Neuron (in vitro differentiated cells): ENCODE measurements around the gene ZNF532.

Experiments used
- H2AFZ ChIP-seq: one replicate; pipeline ENCODE4 v1.6.1; 2013; ENCODE audit warnings: low read depth, mild to moderate bottlenecking, inconsistent platforms, low read length, moderate library complexity
- H3K27me3 ChIP-seq: one replicate; pipeline ENCODE4 v1.6.1; 2013; ENCODE audit warnings: low read length; ENCODE audit not compliant: insufficient read depth
- H3K36me3 ChIP-seq: one replicate; pipeline ENCODE4 v1.6.1; 2013; ENCODE audit warnings: low read length; ENCODE audit not compliant: insufficient read depth
- H3K4me1 ChIP-seq: one replicate; pipeline ENCODE4 v1.6.1; 2013; ENCODE audit warnings: low read length; ENCODE audit not compliant: insufficient read depth
- H3K4me3 ChIP-seq: 2 replicates; pipeline ENCODE4 v1.5.1; 2013; ENCODE audit warnings: mild to moderate bottlenecking, low read length, moderate library complexity
- H3K9me3 ChIP-seq: one replicate; pipeline ENCODE4 v1.6.1; 2013; ENCODE audit warnings: low read length

The ZNF532 gene

GRCh38 chr18:58993260-58993659 is 128.6 kb downstream of the ZNF532 start:
- Histone ChIP-seq H2AFZ (no peak overlapping the region), H3K36me3 (no peaks in the 10 kb centered on the region), H3K27me3 (no peaks in the 10 kb centered on the region), H3K9me3 (no peaks in the 10 kb centered on the region), H3K4me3 (no peak overlapping the region), H3K4me1 (peaks cover 4% of the 10 kb centered on the region)

GRCh38 chr18:58995663-58996062 is 131.0 kb downstream of the ZNF532 start:
- no peak overlapping the region for H2AFZ ChIP-seq
- H3K4me3 ChIP-seq, result no peak overlapping the region
- peaks cover 5% of the 10 kb centered on the region for H3K4me1 ChIP-seq

DNA sequence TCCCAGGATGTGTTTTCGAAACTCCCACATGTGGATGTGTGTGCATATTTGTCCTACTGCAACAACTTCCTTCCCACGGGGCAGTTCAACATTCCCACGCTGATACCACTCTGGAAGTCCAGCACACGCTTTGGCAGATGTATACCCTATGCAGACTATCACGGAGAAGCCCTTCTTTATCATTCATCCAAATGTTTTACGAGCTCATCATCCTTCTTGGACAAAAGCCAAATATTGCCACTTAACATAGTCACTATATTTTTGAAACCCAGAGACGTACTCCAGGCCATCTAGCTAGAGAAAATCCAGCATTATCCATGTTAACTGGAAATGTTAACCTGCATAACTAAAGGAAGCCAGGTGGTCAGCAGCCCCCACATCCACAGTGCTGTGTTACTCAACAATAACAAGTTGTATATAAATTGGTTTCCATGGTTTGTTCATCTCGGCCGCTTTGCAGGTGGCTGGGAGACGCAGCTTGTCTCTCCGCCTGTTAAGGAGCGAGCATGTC is 131.5 kb downstream of the ZNF532 start:
- H3K27me3 ChIP-seq, result no peaks in the 10 kb centered on the region
- H3K4me1 ChIP-seq, result peaks cover 6% of the 10 kb centered on the region
- H3K36me3 ChIP-seq, result no peaks in the 10 kb centered on the region
- H3K4me3 ChIP-seq, result no peak overlapping the region
- H2AFZ ChIP-seq, result no peak overlapping the region
- H3K9me3 ChIP-seq, result no peaks in the 10 kb centered on the region

More at GRCh38 chr18:58995663-58996062, 131.0 kb downstream of the ZNF532 start:
- Histone ChIP-seq H3K9me3 (no peaks in the 10 kb centered on the region), H3K27me3 (no peaks in the 10 kb centered on the region), H3K36me3 (no peaks in the 10 kb centered on the region)

DNA sequence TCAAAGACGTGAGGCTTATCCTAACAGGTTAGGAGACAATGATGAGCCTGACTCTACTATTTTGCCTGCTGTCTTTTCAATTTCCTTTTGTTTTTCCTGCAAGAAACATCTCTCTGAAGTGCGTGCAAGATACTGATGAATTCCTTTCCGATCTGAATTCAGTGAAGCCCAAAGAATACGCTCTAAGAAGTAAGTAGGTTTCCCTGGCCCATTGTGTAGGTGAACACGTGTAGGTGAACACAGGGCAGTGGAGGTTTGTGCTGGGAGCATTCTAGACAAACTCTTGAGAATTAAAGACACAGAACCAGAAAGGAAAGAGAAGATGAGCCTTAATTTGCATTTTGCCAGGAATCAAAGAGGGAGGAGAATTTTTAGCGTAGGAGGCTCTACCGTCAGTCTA is 132.0 kb downstream of the ZNF532 start:
- no peak overlapping the region for H2AFZ ChIP-seq
- no peaks in the 10 kb centered on the region for H3K27me3 ChIP-seq
- H3K9me3 ChIP-seq, result no peaks in the 10 kb centered on the region
- H3K4me3 ChIP-seq, result no peak overlapping the region
- H3K36me3 ChIP-seq, result no peaks in the 10 kb centered on the region
- peaks cover 11% of the 10 kb centered on the region for H3K4me1 ChIP-seq

DNA sequence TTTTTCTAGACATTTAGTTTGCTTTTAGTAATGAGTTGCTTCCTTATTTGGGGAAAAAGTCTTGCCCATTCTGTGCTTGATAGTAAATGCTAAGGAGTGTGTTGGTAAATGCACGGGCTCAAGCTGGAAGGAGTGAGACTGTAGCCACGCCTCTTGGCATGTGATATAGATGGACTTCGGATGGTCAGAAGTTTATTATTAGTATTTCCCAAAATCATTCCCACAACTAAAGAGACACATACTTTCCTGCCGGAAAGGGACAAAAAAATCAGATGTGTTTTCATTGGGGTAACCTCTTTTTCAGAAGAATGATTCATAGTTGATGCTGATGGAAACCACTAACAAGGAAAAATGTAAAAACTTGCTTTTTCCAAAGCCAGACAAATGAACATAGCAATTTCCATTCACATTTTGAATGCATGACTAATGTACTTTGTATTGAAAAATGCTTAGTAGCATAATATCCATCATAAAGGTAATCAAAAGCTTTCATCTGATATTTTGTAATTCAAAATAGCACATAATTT is 133.2 kb downstream of the ZNF532 start:
- H3K36me3 ChIP-seq, result no peaks in the 10 kb centered on the region
- no peaks in the 10 kb centered on the region for H3K9me3 ChIP-seq
- H3K27me3 ChIP-seq, result no peaks in the 10 kb centered on the region
- H3K4me3 ChIP-seq, result no peak overlapping the region
- H2AFZ ChIP-seq, result no peak overlapping the region
- H3K4me1 ChIP-seq, result peaks cover 13% of the 10 kb centered on the region

- Histone ChIP-seq H3K9me3 (no peaks in the 10 kb centered on the region), H3K36me3 (no peaks in the 10 kb centered on the region), H3K4me1 (peaks cover 13% of the 10 kb centered on the region), H3K4me3 (no peak overlapping the region), H2AFZ (no peak overlapping the region), H3K27me3 (no peaks in the 10 kb centered on the region)
Measured at GRCh38 chr18:58998401-58999203, 133.9 kb downstream of the ZNF532 start.

- Histone ChIP-seq H3K9me3 (peaks cover 1% of the 10 kb centered on the region), H3K36me3 (no peaks in the 10 kb centered on the region), H3K4me1 (peaks cover 13% of the 10 kb centered on the region), H3K4me3 (no peak overlapping the region), H3K27me3 (no peaks in the 10 kb centered on the region), H2AFZ (no peak overlapping the region)
Measured at GRCh38 chr18:59001166-59001565, 136.5 kb downstream of the ZNF532 start.

DNA sequence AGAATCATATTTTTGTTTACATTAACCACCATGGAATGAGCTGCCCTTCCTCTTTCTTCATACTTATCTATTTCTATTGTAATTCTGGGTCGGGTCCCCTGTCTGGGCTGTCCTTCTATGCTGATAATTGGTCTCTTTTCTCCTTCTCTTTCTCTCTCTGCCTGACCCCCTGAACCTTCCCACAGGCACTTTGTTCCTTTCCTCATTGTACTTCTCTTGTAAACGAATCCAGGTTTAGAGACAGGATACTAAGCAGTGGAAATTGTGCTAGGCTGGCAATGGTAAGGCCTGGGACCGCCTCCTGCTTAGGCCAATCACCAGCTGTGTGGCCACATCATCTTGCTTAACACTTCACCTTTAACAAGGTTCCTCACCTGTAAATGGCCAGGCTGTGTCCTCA is 137.0 kb downstream of the ZNF532 start:
- H3K9me3 ChIP-seq, result peaks cover 4% of the 10 kb centered on the region
- H3K27me3 ChIP-seq, result no peaks in the 10 kb centered on the region
- no peak overlapping the region for H3K4me3 ChIP-seq
- no peak overlapping the region for H2AFZ ChIP-seq
- H3K4me1 ChIP-seq, result peaks cover 10% of the 10 kb centered on the region
- no peaks in the 10 kb centered on the region for H3K36me3 ChIP-seq

DNA sequence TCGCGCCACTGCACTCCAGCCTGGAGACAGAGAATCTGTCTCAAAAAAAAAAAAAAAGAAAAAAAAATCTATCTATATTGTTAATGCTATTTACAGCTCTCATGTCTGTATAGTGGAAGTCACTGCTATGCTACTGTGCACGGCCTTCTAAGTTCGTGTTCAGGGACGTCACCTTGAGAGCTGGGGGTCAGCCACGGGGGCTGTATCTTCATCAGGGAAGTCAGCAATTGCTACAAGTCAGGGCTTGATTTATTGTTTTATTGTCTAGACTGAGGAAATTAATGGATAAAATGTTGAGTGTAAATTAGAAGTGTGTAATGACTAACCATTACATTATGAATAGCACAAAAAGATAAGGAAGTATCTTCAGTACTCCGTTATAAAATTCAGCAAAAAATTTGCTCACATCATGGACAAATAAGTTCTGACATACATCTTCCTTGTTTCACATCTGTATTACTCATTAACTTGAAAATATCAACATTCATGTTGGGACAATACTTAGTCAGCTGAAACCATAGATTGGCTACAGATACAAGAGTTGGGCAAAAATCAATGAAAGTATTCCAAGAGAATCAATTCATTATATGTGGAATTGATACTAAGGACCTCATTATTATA is 138.4 kb downstream of the ZNF532 start:
- Histone ChIP-seq H2AFZ (no peak overlapping the region), H3K4me1 (peaks cover 9% of the 10 kb centered on the region), H3K27me3 (no peaks in the 10 kb centered on the region), H3K36me3 (no peaks in the 10 kb centered on the region), H3K4me3 (no peak overlapping the region), H3K9me3 (peaks cover 4% of the 10 kb centered on the region)

GRCh38 chr18:59005262-59005661 is 140.6 kb downstream of the ZNF532 start:
- H3K27me3 ChIP-seq, result no peaks in the 10 kb centered on the region
- peaks cover 4% of the 10 kb centered on the region for H3K9me3 ChIP-seq
- peaks cover 8% of the 10 kb centered on the region for H3K4me1 ChIP-seq
- no peak overlapping the region for H3K4me3 ChIP-seq
- no peaks in the 10 kb centered on the region for H3K36me3 ChIP-seq
- no peak overlapping the region for H2AFZ ChIP-seq

DNA sequence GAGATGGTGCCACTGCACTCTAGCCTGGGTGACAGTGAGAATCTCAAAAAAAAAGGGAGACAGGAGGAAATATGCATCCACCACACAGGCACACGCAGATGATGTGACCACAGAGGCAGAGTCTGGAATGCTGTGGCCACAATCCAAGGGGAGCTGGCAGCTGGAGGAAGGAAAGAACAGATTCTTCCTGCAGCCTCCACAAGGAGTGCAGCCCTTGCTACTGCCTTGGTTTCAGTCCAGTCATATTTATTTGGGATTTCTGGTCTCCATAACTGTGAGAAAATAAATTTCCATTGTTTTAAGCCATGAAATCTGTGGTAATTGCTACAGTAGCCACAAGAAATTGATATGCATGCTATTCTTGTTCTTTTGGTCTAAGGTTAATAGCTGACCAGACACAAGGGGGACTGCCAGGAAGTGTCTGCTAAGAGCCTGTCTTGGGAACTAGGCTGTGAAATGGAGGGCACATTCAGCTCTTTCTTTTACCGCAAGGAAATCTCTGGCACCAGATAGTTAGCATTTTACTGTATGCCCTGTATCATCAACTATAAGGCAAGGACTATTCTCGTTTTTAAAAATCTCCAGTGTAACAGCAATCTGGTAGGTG is 141.9 kb downstream of the ZNF532 start:
- H3K4me3 ChIP-seq, result no peak overlapping the region
- no peak overlapping the region for H2AFZ ChIP-seq
- peaks cover 4% of the 10 kb centered on the region for H3K9me3 ChIP-seq
- no peaks in the 10 kb centered on the region for H3K27me3 ChIP-seq
- H3K4me1 ChIP-seq, result peaks cover 3% of the 10 kb centered on the region
- H3K36me3 ChIP-seq, result no peaks in the 10 kb centered on the region

DNA sequence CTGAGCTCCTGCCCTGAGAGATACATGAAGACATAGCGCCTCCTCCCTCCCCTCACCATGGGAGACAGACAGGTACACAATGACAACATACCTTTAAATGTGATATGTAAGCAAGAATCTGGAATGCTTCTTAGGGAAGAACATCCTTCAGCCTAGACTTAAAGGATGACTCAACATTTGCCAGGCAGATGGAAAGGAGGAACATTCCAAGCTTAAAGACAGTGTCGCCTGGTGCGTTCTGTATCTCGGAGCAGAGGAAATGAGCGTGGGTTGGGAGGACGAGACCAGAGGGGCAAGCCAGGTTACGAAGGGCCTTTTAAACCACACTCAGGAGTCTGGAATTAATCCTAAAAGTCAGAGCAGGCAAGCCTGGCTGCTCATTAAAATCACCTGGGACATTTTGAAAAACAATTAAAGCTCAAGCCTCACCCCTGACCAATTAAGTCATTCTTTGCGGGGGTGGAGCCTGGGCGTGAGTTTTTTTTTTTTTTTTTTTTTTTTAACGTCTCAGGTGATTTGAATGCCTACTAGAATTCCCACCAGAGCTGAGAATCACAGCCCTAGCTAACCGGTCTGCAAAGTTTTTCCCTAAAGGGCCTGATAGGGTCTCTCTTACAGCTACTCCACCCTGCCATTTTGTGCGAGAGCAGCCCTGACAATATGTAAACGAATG is 143.8 kb downstream of the ZNF532 start:
- no peak overlapping the region for H3K4me3 ChIP-seq
- no peaks in the 10 kb centered on the region for H3K27me3 ChIP-seq
- H3K36me3 ChIP-seq, result no peaks in the 10 kb centered on the region
- H3K9me3 ChIP-seq, result peaks cover 4% of the 10 kb centered on the region
- H2AFZ ChIP-seq, result no peak overlapping the region
- peaks cover 3% of the 10 kb centered on the region for H3K4me1 ChIP-seq

GRCh38 chr18:59009846-59010245 is 145.2 kb downstream of the ZNF532 start:
- peaks cover 4% of the 10 kb centered on the region for H3K9me3 ChIP-seq
- no peaks in the 10 kb centered on the region for H3K36me3 ChIP-seq
- H3K27me3 ChIP-seq, result no peaks in the 10 kb centered on the region
- peaks cover 3% of the 10 kb centered on the region for H3K4me1 ChIP-seq
- no peak overlapping the region for H2AFZ ChIP-seq
- H3K4me3 ChIP-seq, result no peak overlapping the region
